Activated CD4-positive, alpha-beta memory T cell treated with anti-CD3 and anti-CD28 coated beads for 36 hours (primary cell): ENCODE measurements around the gene MAST3. TPM values are rescaled to one million over a fixed set of nuclear protein-coding genes. Genes with fewer than 3 reads are reported as not detected.
A peak's percentile ranks its signal among the peaks of the same experiment; 100 is the strongest.

Experiments used
- CTCF ChIA-PET: fragments of 350-600 bp; sonication (Branson Sonifier 250); formaldehyde crosslinking; loops from one replicate; lab custom pipeline; 2021; ENCODE audit warnings: antibody characterized with exemption, inconsistent platforms; lab: Charles Lee
- POLR2A ChIA-PET: fragments of 350-600 bp; sonication (Branson Sonifier 250); formaldehyde crosslinking; loops from one replicate; lab custom pipeline; 2021; ENCODE audit warnings: antibody characterized with exemption; lab: Charles Lee
- DNase-seq: peaks from one replicate; pipeline ENCODE4 v3.0.0-alpha.2; 2020
- H3K27ac Mint-ChIP-seq: one replicate; pipeline ENCODE4 v1.8.0; 2021; ENCODE audit warnings: mixed read lengths
- H3K27me3 Mint-ChIP-seq: one replicate; pipeline ENCODE4 v1.8.0; 2021; ENCODE audit warnings: mixed read lengths
- H3K36me3 Mint-ChIP-seq: one replicate; pipeline ENCODE4 v1.8.0; 2021; ENCODE audit warnings: mixed read lengths
- H3K4me1 Mint-ChIP-seq: one replicate; pipeline ENCODE4 v1.8.0; 2021; ENCODE audit warnings: low read depth, mixed read lengths
- H3K4me3 Mint-ChIP-seq: one replicate; pipeline ENCODE4 v1.8.0; 2021; ENCODE audit warnings: mild to moderate bottlenecking, mixed read lengths
- H3K9me3 Mint-ChIP-seq: one replicate; pipeline ENCODE4 v1.8.0; 2021; ENCODE audit warnings: mixed read lengths
- intact Hi-C: fragments of 100-400 bp; cut with micrococcal nuclease; formaldehyde crosslinking; loops from one replicate; pipeline ENCODE4 v1.15.1; 2023
- total RNA-seq, 2 experiments: library from RNA; stranded (reverse); gene quantifications; one replicate each; pipeline ENCODE4 v1.2.3, GENCODE V29; 2021

MAST3 gene
- total RNA-seq = 10 to 100 TPM; 22.5 to 23.8 TPM

- H3K9me3 Mint-ChIP-seq = no peaks in the 10 kb centered on the region
- H3K36me3 Mint-ChIP-seq = no peaks in the 10 kb centered on the region
- DNase-seq = peak; percentile 95
- peaks cover 24% of the 10 kb centered on the region for H3K4me1 Mint-ChIP-seq
- intact Hi-C loops = loop anchor here (1.0 to 10.0 kb wide), 4 partner anchors 8 to 317 kb away; partner anchors contain the start of genes PIK3R2 and SSBP4
- peak within 1 kb of the TSS; percentile 58 for H3K27ac Mint-ChIP-seq
- ChIA-PET POLR2A (interaction anchor here (1.7 to 2.8 kb wide), 3 partner anchors 8 to 183 kb away, joined by 4 to 7 read pairs (median 7); partner anchors contain the start of gene JUND), CTCF (interaction anchor here (0.9 to 2.3 kb wide), 8 partner anchors 8 to 154 kb away, joined by 3 to 10 read pairs (median 4); partner anchors contain the start of gene ARRDC2)
- peak within 1 kb of the TSS; percentile 83 for H3K4me3 Mint-ChIP-seq
- H3K27me3 Mint-ChIP-seq = no peaks in the 10 kb centered on the region
Measured at GRCh38 chr19:18097217-18097992, at the start of gene MAST3. Gene MAST3 (plus strand): TSS chr19:18097778. CDS start chr19:18097793, 15 bp downstream.

GRCh38 chr19:18049385-18049784 is 48.2 kb upstream of the MAST3 start:
- H3K36me3 Mint-ChIP-seq = no peaks in the 10 kb centered on the region
- H3K9me3 Mint-ChIP-seq = no peaks in the 10 kb centered on the region
- no peak for DNase-seq
- no peak overlapping the region for H3K4me3 Mint-ChIP-seq
- intact Hi-C loops = no loop called here
- H3K27me3 Mint-ChIP-seq = no peaks in the 10 kb centered on the region
- POLR2A ChIA-PET = no interaction called here
- H3K4me1 Mint-ChIP-seq = peaks cover 40% of the 10 kb centered on the region
- no peak overlapping the region for H3K27ac Mint-ChIP-seq
- CTCF ChIA-PET = interaction anchor here (0.6 kb wide), 1 partner anchor 19 kb away, joined by 4 read pairs; no protein-coding TSS in a partner anchor

- Mint-ChIP-seq H3K9me3 (no peaks in the 10 kb centered on the region), H3K27ac (no peak overlapping the region), H3K27me3 (no peaks in the 10 kb centered on the region), H3K4me3 (no peak overlapping the region), H3K36me3 (no peaks in the 10 kb centered on the region), H3K4me1 (peaks cover 16% of the 10 kb centered on the region)
- intact Hi-C loops = no loop called here
- POLR2A ChIA-PET = interaction anchor here (1.0 kb wide), 1 partner anchor 50 kb away, joined by 4 read pairs; no protein-coding TSS in a partner anchor
- CTCF ChIA-PET = no interaction called here
- no peak for DNase-seq
Measured at GRCh38 chr19:18051887-18052286, 45.7 kb upstream of the MAST3 start.

GRCh38 chr19:18053576-18054219 is 43.9 kb upstream of the MAST3 start:
- H3K9me3 Mint-ChIP-seq = no peaks in the 10 kb centered on the region
- H3K27ac Mint-ChIP-seq = no peak overlapping the region
- ChIA-PET POLR2A (no interaction called here), CTCF (interaction anchor here (1.0 kb wide), 1 partner anchor 116 kb away, joined by 3 read pairs; no protein-coding TSS in a partner anchor)
- no peak for DNase-seq
- H3K36me3 Mint-ChIP-seq = no peaks in the 10 kb centered on the region
- no peaks in the 10 kb centered on the region for H3K27me3 Mint-ChIP-seq
- H3K4me3 Mint-ChIP-seq = no peak overlapping the region
- intact Hi-C loops = no loop called here
- H3K4me1 Mint-ChIP-seq = peaks cover 26% of the 10 kb centered on the region

GRCh38 chr19:18055967-18056366 is 41.6 kb upstream of the MAST3 start:
- H3K9me3 Mint-ChIP-seq = no peaks in the 10 kb centered on the region
- peaks cover 15% of the 10 kb centered on the region for H3K4me1 Mint-ChIP-seq
- ChIA-PET CTCF (interaction anchor here (0.6 to 7.6 kb wide), 8 partner anchors 13 to 111 kb away, joined by 3 to 122 read pairs (median 4); partner anchors contain the start of gene ARRDC2), POLR2A (interaction anchor here (0.6 to 3.0 kb wide), 6 partner anchors 32 to 126 kb away, joined by 3 to 10 read pairs (median 4); partner anchors contain the start of gene ARRDC2)
- no peak for DNase-seq
- H3K36me3 Mint-ChIP-seq = peaks cover 2% of the 10 kb centered on the region
- intact Hi-C loops = loop anchor here (5.0 kb wide), 2 partner anchors 34 to 109 kb away; no protein-coding TSS in a partner anchor
- no peaks in the 10 kb centered on the region for H3K27me3 Mint-ChIP-seq
- no peak overlapping the region for H3K4me3 Mint-ChIP-seq
- H3K27ac Mint-ChIP-seq = no peak overlapping the region

- ChIA-PET POLR2A (interaction anchor here (1.4 to 3.0 kb wide), 3 partner anchors 34 to 50 kb away, joined by 4 to 10 read pairs (median 5); partner anchors contain the start of gene ARRDC2), CTCF (interaction anchor here (0.9 to 7.6 kb wide), 10 partner anchors 11 to 124 kb away, joined by 3 to 122 read pairs (median 5); partner anchors contain the start of gene ARRDC2)
- Mint-ChIP-seq H3K27me3 (no peaks in the 10 kb centered on the region), H3K9me3 (no peaks in the 10 kb centered on the region), H3K36me3 (peaks cover 2% of the 10 kb centered on the region), H3K27ac (no peak overlapping the region), H3K4me1 (peaks cover 14% of the 10 kb centered on the region), H3K4me3 (no peak overlapping the region)
- intact Hi-C loops = loop anchor here (5.0 kb wide), 2 partner anchors 35 to 110 kb away; no protein-coding TSS in a partner anchor
- DNase-seq = no peak
Measured at GRCh38 chr19:18057557-18057956, 40.0 kb upstream of the MAST3 start.

- peaks cover 14% of the 10 kb centered on the region for H3K4me1 Mint-ChIP-seq
- DNase-seq = peak; percentile 87
- CTCF ChIA-PET = interaction anchor here (0.7 to 7.6 kb wide), 10 partner anchors 13 to 120 kb away, joined by 3 to 122 read pairs (median 7); partner anchors contain the start of gene ARRDC2
- no peaks in the 10 kb centered on the region for H3K27me3 Mint-ChIP-seq
- H3K36me3 Mint-ChIP-seq = peaks cover 4% of the 10 kb centered on the region
- no peaks in the 10 kb centered on the region for H3K9me3 Mint-ChIP-seq
- POLR2A ChIA-PET = interaction anchor here (1.0 kb wide), 2 partner anchors 13 to 28 kb away, joined by 3 read pairs; partner anchors contain the start of gene IL12RB1
- peak overlapping the region; percentile 58 for H3K27ac Mint-ChIP-seq
- intact Hi-C loops = loop anchor here (1.0 to 5.0 kb wide), 4 partner anchors 13 to 111 kb away; no protein-coding TSS in a partner anchor
- peak overlapping the region; percentile 29 for H3K4me3 Mint-ChIP-seq
Measured at GRCh38 chr19:18058208-18059009, 39.2 kb upstream of the MAST3 start.

GRCh38 chr19:18059297-18059696 is 38.3 kb upstream of the MAST3 start:
- no peak for DNase-seq
- Mint-ChIP-seq H3K36me3 (peaks cover 5% of the 10 kb centered on the region), H3K27ac (no peak overlapping the region), H3K4me3 (no peak overlapping the region), H3K4me1 (peaks cover 10% of the 10 kb centered on the region), H3K9me3 (no peaks in the 10 kb centered on the region), H3K27me3 (no peaks in the 10 kb centered on the region)
- CTCF ChIA-PET = interaction anchor here (0.7 to 7.6 kb wide), 7 partner anchors 14 to 121 kb away, joined by 3 to 122 read pairs (median 9); partner anchors contain the start of gene ARRDC2
- POLR2A ChIA-PET = interaction anchor here (1.0 kb wide), 3 partner anchors 14 to 52 kb away, joined by 3 read pairs; partner anchors contain the start of genes ARRDC2 and IL12RB1
- intact Hi-C loops = loop anchor here (5.0 kb wide), 2 partner anchors 37 to 112 kb away; no protein-coding TSS in a partner anchor

- Mint-ChIP-seq H3K9me3 (no peaks in the 10 kb centered on the region), H3K4me3 (no peak overlapping the region), H3K27ac (no peak overlapping the region), H3K36me3 (peaks cover 5% of the 10 kb centered on the region), H3K27me3 (no peaks in the 10 kb centered on the region), H3K4me1 (peaks cover 10% of the 10 kb centered on the region)
- ChIA-PET CTCF (interaction anchor here (0.9 to 7.6 kb wide), 6 partner anchors 15 to 121 kb away, joined by 4 to 122 read pairs (median 14); partner anchors contain the start of gene ARRDC2), POLR2A (interaction anchor here (1.0 kb wide), 1 partner anchor 52 kb away, joined by 3 read pairs; the partner anchor contains the start of gene ARRDC2)
- intact Hi-C loops = loop anchor here (5.0 kb wide), 2 partner anchors 38 to 113 kb away; no protein-coding TSS in a partner anchor
- no peak for DNase-seq
Measured at GRCh38 chr19:18059902-18060301, 37.7 kb upstream of the MAST3 start.

GRCh38 chr19:18060472-18060871 is 37.1 kb upstream of the MAST3 start:
- no peak for DNase-seq
- Mint-ChIP-seq H3K4me1 (peaks cover 10% of the 10 kb centered on the region), H3K27me3 (no peaks in the 10 kb centered on the region), H3K4me3 (no peak overlapping the region), H3K27ac (no peak overlapping the region), H3K9me3 (no peaks in the 10 kb centered on the region), H3K36me3 (peaks cover 5% of the 10 kb centered on the region)
- ChIA-PET POLR2A (no interaction called here), CTCF (interaction anchor here (0.9 to 7.6 kb wide), 4 partner anchors 51 to 122 kb away, joined by 3 to 122 read pairs (median 12); partner anchors contain the start of gene ARRDC2)
- intact Hi-C loops = no loop called here
